ENCODE results near the gene DCUN1D1. TPM values are rescaled to one million over a fixed set of nuclear protein-coding genes. Genes with fewer than 3 reads are reported as not detected.

The DCUN1D1 gene
- total RNA-seq, 4 donors from 2014 or later = 33.6 to 52.8 (median 35.0) TPM

GRCh38 chr3:182954553-182955235 lies 25.6 kb downstream of the DCUN1D1 start:
- intact Hi-C loops (cut with DNase I) = no loop called here
- Histone ChIP-seq H3K4me1 (peaks cover 2 to 3% of the 10 kb centered on the region in 2 donors), H3K9me3 (no peaks in the 10 kb centered on the region), H3K4me3 (replicated peaks in 1 of 3) (no peak overlapping the region), H3K27ac (no peak overlapping the region), H3K27me3 (no peaks in the 10 kb centered on the region), H3K36me3 (no peaks in the 10 kb centered on the region)
- TF ChIP-seq POLR2A (IDR thresholded peaks at IDR 0.05) (no peak), CTCF (IDR thresholded peaks at IDR 0.05) (no peak)
- DNase-seq = no peak
- WGBS, 2 donors = 86 to 90% methylated on average over 9 of the region's 9 CpGs

GRCh38 chr3:182949688-182950087 lies 30.6 kb downstream of the DCUN1D1 start:
- H3K36me3 ChIP-seq = peaks cover 11 to 17% of the 10 kb centered on the region in 2 donors

GRCh38 chr3:182948305-182948704 lies 32.0 kb downstream of the DCUN1D1 start:
- H3K27ac ChIP-seq = no peak overlapping the region
- H3K27me3 ChIP-seq = no peaks in the 10 kb centered on the region
- no peak overlapping the region for H3K4me3 ChIP-seq (replicated peaks in 1 of 3)
- no peak for DNase-seq
- H3K36me3 ChIP-seq = peaks cover 11 to 17% of the 10 kb centered on the region in 2 donors
- H3K4me1 ChIP-seq = no peaks in the 10 kb centered on the region
- no peaks in the 10 kb centered on the region for H3K9me3 ChIP-seq
- WGBS, 2 donors = 92 to 93% methylated on average over 5 of the region's 5 CpGs
- intact Hi-C loops (cut with DNase I) = no loop called here
- TF ChIP-seq POLR2A (IDR thresholded peaks at IDR 0.05) (no peak), CTCF (IDR thresholded peaks at IDR 0.05) (no peak)

More at GRCh38 chr3:182949688-182950087, 30.6 kb downstream of the DCUN1D1 start:
- no peak overlapping the region for H3K27ac ChIP-seq
- H3K9me3 ChIP-seq = no peaks in the 10 kb centered on the region
- H3K4me3 ChIP-seq (replicated peaks in 1 of 3) = no peak overlapping the region
- intact Hi-C loops (cut with DNase I) = no loop called here
- H3K4me1 ChIP-seq = no peaks in the 10 kb centered on the region
- TF ChIP-seq CTCF (IDR thresholded peaks at IDR 0.05) (no peak), POLR2A (IDR thresholded peaks at IDR 0.05) (no peak)
- H3K27me3 ChIP-seq = no peaks in the 10 kb centered on the region
- no peak for DNase-seq
- 95 to 96% methylated on average over 1 of the region's 1 CpG for WGBS, 2 donors

GRCh38 chr3:182947888-182948287 lies 32.5 kb downstream of the DCUN1D1 start:
- H3K36me3 ChIP-seq = peaks cover 11 to 17% of the 10 kb centered on the region in 2 donors
- DNase-seq = no peak

More at GRCh38 chr3:182947888-182948287, 32.5 kb downstream of the DCUN1D1 start:
- Histone ChIP-seq H3K27ac (no peak overlapping the region), H3K9me3 (no peaks in the 10 kb centered on the region), H3K4me1 (no peaks in the 10 kb centered on the region), H3K4me3 (replicated peaks in 1 of 3) (no peak overlapping the region), H3K27me3 (no peaks in the 10 kb centered on the region)
- no peak for TF ChIP-seq CTCF (IDR thresholded peaks at IDR 0.05)
- TF ChIP-seq POLR2A (IDR thresholded peaks at IDR 0.05) = no peak
- intact Hi-C loops (cut with DNase I) = no loop called here

Measured in thyroid gland (tissue), 4 donors.